IPS-18c (cell line): ENCODE results near the gene PIGB.
"Not testable (repeated sequence)": the region's sequence is repeated elsewhere in the genome, so short reads cannot be mapped to it uniquely, and the experiment has no call there.

Experiments
- H3K4me3 ChIP-seq: 2 replicates; pipeline ENCODE4 v1.7.0; 2013; ENCODE audit warnings: low read depth, mild to moderate bottlenecking, low read length, moderate library complexity; ENCODE audit not compliant: insufficient read depth
- H3K9me3 ChIP-seq: one replicate; pipeline ENCODE4 v1.6.1; 2013; ENCODE audit warnings: mild to moderate bottlenecking, low read length, moderate library complexity; ENCODE audit not compliant: control insufficient read depth, insufficient read depth

PIGB gene

DNA sequence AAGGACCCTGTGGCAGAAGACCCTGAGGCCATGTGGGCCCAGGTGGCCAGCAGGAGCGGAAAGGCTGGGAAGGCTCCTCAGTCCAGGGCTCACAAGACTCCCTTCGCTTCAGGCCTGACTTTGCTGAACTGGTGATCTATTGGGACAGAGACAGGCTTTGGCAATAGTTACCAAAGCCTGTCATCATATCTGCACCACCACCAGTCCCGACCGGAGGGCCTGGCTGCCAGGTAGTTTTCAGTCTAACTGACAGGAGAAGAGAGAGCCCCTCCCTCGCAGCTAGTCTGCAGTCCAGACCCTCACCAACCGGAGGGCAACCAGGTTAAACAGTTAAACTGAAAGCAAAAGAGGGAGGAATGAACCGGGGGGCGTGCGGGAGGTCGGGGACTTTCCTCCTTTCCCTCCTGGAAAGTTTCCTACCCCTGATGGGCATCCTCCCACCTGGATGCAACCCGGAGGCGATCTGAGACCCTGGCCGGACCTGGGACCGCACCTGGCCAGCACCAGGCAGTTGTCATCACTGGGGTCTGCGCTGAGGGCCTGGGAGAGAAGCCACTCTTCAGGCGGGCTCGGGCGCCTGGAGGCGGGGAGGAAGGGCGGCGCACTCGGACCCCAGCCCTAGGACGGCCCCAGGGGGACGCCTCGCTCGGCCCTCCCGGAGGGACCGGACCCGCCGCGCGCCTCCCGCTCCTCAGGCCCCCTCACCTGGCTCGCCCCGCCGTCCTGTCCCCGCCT is 29.8 kb upstream of the PIGB start:
- Histone ChIP-seq H3K9me3 (no peaks in the 10 kb centered on the region), H3K4me3 (peak overlapping the region; percentile 77)

DNA sequence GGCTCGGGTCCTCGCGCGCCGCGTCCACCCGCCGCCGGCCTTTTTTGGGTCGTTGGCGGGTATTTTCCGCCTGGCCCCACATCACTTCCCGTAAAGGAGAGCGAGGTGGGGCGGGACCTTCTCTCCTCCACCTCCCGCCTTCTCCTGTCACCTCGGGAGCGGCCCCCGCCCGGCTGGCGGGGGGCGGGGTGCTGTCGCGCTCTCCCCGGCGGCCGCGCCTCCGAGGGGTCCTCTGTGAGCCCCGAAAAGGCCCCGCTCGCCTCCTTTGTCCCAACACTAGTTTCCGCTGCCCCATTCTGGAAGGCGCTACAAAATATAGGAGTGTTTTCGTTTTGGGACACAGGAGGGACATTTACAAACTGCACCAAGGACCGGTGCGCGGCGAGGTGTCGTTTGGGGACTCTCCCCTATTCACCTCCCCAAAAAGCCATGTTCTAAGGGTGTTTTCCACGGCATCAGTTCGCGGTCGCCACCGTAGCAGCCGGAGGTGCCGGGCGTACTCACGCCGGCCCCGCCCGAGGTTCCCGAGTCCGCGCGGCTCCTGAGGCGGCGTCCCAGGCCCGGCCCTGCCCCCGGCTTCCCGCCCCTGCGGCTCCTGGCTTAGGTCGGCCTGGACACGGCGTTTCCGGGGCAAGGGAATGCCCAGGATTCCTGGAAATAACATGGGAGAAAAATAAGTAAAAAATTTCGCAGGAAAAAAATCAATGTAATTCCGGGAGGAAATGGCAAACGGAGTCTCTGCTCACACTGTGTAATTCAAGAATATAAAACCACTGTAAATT is 29.1 kb upstream of the PIGB start, which contains the start of gene RAB27A:
Gene RAB27A, minus strand, starts transcription at position 68 of the 782 bp plus-strand sequence. CDS start 54,879 bp downstream, outside the sequence.
- peak within 1 kb of the TSS; percentile 77 for H3K4me3 ChIP-seq
- no peaks in the 10 kb centered on the region for H3K9me3 ChIP-seq

DNA sequence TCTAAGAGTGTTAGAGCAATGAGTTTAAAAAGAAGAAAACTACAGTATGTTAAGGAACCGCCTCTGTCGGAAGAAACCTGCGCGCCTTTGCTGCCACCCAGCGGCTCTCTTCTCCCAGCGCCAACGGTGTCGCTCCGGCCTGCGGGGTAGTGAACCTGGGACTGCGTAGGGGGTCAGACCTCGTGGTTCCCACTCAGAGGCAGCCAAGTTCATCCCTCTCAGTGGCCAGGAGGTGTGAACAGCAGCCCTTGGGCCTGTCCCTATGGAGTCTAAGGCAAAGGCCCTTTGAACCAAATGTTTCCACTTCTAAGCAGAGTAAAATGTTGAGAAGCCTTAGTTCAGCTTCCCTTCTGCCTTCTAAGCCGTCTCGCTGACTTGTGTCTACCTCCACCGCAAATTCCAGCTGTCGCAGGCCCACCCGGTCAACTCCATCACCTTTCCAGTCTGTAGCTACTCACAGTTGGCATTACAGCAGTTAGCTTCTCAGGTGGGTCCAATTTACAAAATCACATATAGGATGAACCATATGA is 28.4 kb upstream of the PIGB start:
- H3K9me3 ChIP-seq, result no peaks in the 10 kb centered on the region
- peak overlapping the region; percentile 77; the same call in 1 of the 2 replicates for H3K4me3 ChIP-seq

DNA sequence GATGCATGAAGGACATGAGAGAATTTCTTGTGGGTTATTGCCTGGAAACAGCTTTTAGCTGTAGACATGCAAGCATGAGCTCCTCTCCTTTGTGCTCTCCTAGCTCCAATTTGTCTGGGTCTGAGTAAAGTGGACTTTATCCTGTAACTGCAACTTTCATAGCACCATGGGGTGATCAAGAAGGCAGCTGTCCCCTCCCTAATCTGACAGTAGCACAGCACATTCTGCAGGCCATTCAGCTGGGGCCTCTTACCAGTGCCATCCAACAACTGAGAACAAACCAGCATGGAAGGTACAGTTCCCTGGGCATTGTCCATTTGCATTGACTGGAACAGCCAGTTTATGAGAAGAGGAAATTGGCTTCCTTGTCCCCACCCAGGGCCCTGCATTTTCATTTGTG is 21.7 kb upstream of the PIGB start:
- H3K4me3 ChIP-seq, result no peak overlapping the region
- H3K9me3 ChIP-seq, result no peaks in the 10 kb centered on the region

DNA sequence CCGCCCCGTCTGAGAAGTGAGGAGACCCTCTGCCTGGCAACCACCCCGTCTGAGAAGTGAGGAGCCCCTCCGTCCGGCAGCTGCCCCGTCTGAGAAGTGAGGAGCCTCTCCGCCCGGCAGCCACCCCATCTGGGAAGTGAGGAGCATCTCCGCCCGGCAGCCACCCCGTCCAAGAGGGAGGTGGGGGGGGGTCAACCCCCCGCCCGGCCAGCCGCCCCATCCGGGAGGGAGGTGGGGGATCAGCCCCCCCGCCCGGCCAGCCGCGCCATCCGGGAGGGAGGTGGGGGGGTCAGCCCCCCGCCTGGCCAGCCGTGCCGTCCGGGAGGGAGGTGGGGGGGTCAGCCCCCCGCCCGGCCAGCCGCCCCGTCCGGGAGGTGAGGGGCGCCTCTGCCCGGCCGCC is 16.2 kb upstream of the PIGB start:
- not testable (repeated sequence) for H3K4me3 ChIP-seq, H3K9me3 ChIP-seq

DNA sequence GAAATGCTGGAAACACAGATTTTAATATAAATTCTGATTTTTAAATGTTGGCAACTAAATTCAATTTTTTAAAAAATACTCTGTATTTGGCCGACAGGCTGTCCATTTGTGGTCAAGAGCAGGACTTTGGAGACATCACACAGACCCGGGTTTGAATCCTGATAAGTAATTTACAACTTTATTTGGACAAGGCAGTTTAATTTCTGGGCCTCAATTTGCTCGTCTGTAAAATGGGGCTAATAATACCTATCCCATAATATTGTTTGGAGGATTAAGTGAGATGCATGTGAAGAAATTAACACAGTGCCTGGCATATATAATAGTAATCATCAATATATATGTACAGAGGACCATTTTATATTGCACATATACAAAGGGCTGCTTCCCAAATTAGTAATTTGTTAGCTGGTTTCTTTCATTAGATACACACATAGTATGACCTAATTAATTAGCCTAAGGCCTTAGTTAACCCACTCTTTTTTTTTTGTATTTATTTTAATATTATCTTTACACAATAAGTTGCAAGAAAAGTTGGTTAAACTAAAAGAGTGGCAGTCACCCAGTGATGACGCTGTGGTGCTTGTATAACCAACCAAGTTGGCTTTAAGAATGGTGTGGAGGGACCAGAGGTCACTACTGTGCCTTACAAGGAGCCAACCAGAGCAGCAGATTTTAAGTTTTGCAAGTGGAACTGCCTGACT is 665 bp downstream of the PIGB start:
- peak overlapping the region; percentile 87 for H3K4me3 ChIP-seq
- no peaks in the 10 kb centered on the region for H3K9me3 ChIP-seq

DNA sequence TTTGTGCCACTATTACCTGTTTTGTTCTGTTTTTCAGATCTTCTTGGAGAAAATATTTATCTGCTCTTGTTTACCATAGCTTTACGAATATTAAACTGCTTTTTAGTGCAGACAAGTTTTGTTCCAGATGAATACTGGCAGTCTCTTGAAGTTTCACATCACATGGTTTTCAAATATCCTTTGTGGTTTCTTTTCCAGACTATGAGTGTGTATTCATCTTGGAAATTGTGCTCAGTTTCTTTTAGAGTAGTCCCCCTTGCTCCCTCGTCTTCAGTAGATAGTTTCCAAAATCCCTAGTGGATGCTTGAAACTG is 1.2 kb downstream of the PIGB start:
- no peak overlapping the region for H3K4me3 ChIP-seq
- no peaks in the 10 kb centered on the region for H3K9me3 ChIP-seq

DNA sequence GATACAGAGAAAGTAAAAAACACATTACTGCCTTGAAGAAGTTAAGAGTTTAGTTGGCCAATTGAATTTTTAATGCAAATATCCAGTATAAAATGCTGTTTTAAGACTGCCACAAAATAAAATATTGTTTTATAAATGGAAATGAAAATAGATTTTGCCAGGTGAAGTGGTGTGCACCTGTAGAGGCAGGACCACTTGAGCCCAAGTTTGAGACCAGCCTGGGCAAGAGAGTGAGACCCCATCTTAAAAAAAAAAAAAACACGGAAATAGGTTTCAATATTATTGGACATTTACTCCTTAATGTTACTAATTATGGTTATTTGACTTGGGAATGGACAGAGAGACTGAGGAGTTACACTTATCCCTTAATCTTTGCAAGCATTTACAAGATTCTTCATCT is 1.9 kb downstream of the PIGB start:
- H3K4me3 ChIP-seq, result no peak overlapping the region
- no peaks in the 10 kb centered on the region for H3K9me3 ChIP-seq

DNA sequence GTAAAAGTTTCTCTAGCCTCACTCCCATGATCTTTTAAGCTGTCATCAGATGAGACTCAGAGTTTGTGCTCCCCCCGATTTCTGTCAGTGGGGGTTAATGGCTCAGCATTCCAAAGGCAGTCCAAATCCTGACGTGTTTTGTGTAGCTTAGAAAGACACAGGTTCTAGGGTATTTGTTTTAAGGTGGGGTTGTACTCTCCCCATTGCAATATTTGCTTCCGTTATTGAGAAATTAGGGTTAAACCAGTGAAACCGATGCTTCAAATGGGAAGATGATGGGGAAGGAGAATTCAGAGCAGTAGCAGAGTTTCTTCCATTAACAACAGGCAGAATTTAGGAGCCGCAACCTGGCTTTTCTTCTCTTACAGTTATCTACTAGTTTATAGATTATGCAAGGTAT is 3.4 kb downstream of the PIGB start:
- no peak overlapping the region for H3K4me3 ChIP-seq

DNA sequence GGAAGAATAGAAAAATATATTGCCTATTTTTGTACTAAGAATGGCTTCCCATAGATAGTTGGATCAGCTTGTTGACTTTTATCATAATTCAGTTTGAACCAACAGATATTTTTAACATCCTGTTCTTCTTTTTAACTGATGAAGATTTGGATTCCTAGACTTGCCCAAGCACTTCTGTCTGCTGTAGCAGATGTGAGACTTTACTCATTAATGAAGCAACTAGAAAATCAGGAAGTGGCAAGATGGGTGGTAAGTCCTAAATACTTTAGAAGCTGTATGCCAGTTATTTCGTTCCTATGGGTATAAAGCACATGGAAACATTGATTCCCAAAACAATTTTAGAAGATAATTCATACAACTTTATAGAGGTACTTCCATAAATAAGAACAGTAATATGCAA is 8.4 kb downstream of the PIGB start:
- H3K9me3 ChIP-seq, result no peaks in the 10 kb centered on the region
- no peak overlapping the region for H3K4me3 ChIP-seq

More for the DNA sequence above, 3.4 kb downstream of the PIGB start:
- H3K9me3 ChIP-seq, result no peaks in the 10 kb centered on the region

DNA sequence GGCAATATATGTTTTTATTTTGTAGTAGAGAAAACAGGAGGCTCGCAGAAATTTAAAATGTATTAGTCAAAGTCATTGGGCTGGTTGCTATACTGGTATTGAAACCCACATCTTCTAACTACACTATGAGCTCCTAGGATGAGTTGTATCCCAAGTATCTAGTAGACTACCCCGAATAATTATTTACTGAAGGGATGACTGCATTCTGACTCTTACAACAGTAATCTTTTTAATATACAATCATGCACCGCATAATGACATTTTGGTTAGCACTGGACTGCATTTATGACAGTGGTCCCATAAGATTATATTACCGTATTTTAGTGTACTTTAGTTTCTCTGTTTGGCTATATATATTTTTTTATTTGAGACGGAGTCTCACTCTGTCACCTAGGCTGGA is 15.3 kb downstream of the PIGB start:
- Histone ChIP-seq H3K4me3 (no peak overlapping the region), H3K9me3 (no peaks in the 10 kb centered on the region)

DNA sequence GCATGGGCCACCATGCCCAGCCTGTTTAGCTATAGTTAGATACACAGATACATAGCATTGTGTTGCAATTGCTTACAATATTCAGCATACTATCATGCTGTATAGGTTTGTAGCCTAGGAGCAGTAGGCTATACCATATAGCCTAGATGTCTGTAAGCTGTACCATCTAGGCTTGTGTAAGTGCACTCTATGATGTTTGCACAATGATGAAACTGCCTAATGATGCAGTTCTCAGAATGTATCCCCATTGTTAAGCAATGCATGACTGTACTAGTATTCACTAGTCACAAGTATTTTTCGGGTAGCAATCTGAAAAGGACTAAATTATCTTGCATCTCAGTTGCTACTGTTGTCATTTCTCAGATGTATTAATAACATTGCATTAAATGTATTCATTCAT is 16.0 kb downstream of the PIGB start:
- Histone ChIP-seq H3K4me3 (no peak overlapping the region), H3K9me3 (no peaks in the 10 kb centered on the region)

DNA sequence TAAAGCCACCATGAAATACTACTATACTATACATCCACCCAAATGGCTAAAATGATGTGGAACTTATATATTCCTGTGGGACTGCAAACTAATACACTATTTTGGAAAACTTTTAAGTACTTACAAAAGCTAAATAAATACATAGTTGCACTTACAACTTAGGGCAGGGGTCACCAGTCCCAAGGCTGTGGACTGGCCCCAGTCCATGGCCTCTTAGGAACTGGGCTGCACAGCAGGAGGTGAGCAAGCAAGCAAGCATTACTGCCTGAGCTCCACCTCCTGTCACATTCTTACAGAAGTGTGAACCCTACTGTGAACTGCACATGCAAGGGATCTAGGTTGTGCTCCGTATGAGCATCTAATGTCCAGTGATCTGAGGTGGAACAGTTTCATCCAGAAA is 18.1 kb downstream of the PIGB start:
- no peak overlapping the region for H3K4me3 ChIP-seq
- H3K9me3 ChIP-seq, result no peaks in the 10 kb centered on the region

DNA sequence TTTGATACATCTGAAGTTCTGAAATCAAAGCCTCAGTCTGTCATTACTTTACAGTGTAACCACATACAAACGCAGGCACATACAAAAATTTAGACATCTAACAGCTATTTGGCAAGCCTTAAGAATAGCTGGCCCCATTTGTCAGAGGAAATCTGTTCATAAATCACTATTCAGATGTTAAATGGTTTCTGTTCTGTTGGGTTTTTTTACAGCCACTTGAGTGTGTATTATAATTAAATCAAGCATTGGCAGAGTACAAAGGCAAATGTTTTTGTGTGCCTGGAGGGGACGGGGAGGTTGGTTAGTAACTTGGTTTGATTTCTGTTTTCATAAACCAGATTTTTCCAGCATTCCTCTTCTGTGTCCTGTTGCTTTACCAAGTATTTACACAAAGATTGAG is 24.1 kb downstream of the PIGB start:
- Histone ChIP-seq H3K9me3 (no peaks in the 10 kb centered on the region), H3K4me3 (no peak overlapping the region)

DNA sequence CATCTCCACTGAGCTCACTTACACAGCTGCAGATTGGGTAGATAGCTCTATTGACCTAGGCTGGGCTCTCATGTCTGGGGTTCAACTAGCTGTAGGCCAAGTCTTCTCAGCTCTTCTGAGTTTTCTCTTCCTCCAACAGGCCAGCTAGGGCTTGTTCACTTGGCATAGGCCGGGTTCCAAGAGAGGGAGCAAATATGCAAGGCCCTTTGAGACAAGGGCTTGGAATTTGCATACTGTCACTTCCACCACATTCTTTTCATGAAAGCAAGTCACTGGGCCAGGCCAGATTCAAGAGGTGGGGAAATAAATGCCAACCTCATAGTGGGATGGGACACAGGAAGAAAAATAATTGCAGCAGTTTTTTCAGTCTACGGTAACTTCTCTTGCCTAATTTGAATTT is 25.2 kb downstream of the PIGB start:
- H3K9me3 ChIP-seq, result no peaks in the 10 kb centered on the region
- H3K4me3 ChIP-seq, result no peak overlapping the region

DNA sequence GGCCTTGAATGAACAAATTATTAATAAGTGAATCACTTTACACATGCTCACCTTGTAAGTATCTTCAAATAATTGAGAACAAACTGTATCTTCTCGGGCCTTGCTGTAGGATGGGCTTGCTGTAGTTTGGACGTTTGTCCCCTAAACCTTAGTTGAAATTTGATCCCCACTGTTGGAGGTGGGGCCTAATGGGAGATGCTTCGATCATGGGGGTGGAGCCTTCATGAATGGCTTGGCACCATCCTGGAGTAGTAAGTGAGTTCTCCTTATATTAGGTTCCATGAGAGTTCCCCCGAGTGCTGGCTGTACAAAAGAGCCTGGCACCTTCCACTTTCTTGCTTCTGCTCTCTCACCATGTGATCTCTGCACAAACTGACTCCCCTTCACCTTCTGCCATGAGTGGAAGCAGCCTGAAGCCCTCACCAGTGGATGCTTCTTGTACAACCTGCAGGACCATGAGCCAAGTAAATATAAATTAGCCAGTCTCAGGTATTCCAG is 29.3 kb downstream of the PIGB start:
- Histone ChIP-seq H3K4me3 (no peak overlapping the region), H3K9me3 (no peaks in the 10 kb centered on the region)

DNA sequence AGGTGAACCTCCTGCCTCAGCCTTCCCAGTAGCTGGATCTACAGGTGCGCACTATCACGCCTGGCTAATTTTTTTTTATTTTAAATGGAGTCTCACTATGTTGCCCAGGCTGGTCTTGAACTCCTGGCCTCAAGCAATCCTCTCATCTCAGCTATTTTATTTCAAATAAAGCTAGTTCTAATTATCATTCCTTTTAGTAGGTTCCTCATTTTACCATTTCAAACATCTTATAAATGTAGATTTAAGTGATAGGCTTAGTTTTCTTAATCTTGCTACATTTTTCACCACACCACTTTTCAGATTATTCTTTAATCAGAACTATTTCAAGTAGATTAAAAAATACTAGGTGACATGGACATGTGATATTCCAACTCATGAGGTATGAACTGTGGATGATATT is 30.3 kb downstream of the PIGB start:
- no peaks in the 10 kb centered on the region for H3K9me3 ChIP-seq
- H3K4me3 ChIP-seq, result no peak overlapping the region

DNA sequence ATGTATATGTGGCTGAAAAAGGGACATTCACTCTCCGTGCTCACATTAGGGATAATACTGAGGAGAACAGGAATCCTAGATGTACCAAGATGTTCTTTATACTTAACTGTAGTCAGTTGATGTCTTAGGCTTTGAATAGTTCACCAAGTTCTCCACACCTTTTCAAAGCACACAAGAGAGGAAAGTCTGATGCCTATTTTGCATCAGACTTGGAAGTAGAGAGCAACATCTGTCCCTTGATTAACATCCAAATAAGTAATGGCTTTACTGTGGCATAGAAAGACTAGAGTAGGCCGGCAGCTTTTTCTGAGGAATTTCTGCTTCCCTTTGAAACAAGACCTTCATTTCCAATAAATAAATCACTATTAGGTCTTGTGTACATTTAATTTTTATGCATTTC is 34.0 kb downstream of the PIGB start:
- Histone ChIP-seq H3K4me3 (no peak overlapping the region), H3K9me3 (no peaks in the 10 kb centered on the region)
